Ecto neural progenitor cell (in vitro differentiated cells): ENCODE results near the gene FSHR.

Experiments used
- DNase-seq: peaks from one replicate; pipeline ENCODE4 v3.0.0-alpha.2; 2018; ENCODE audit warnings: low spot score

FSHR gene

DNA sequence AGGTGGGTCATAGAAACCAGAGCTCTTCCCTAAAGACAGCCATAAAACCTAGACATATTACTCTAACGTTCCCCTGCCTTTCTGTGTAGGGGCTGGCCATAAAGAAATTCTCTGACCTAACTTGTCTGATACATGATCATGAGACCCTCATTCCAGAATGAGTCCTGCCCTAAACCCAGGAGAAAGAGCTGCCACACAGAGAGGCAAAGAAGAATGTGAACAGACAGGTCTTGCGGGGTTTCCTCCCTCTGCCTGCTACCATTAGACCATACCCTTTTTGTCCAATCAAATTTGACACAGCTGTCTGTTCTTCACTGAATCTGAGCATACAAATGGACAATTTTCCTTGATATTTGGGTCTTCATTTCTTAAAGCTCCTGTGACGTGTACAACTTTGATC is 200.0 kb downstream of the FSHR start:
- no peak for DNase-seq

DNA sequence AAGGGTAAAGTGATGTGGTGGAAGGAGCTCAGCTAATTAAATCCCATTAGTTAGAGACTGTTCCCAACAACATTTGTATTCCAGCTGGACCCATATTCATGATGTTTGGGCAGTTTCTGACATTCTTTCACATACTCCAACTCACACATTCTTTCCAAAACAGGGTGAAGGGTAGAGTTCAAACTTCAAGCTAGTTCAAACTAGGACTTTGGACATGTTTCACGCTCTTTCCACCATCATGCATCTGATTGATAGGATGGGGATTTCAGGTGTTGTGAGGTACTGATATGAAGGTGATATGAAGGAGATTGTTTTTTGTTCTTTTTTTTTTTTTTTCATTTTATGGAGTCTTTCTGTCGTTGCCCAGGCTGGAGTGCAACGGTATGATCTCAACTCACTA is 201.7 kb downstream of the FSHR start:
- DNase-seq = no peak

DNA sequence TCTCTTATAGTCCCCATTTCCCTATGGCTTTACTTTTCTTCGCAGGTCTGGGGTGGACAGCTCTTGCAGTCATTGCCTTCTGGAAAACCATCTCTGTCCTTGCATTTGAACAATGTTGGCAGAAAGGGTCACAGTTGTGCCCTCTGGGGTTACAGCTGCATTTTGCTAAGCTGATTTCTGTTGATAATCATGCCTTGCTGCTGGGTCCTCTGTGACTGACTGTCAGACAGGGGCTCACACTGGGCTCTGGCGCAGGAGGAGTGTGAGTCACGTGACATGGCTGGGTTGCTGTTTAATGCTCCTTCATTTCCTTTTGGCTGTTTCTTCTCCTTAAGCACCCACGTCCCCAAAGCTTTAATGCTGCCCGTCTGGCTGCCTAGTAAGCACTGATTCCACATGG is 202.2 kb downstream of the FSHR start:
- no peak for DNase-seq

DNA sequence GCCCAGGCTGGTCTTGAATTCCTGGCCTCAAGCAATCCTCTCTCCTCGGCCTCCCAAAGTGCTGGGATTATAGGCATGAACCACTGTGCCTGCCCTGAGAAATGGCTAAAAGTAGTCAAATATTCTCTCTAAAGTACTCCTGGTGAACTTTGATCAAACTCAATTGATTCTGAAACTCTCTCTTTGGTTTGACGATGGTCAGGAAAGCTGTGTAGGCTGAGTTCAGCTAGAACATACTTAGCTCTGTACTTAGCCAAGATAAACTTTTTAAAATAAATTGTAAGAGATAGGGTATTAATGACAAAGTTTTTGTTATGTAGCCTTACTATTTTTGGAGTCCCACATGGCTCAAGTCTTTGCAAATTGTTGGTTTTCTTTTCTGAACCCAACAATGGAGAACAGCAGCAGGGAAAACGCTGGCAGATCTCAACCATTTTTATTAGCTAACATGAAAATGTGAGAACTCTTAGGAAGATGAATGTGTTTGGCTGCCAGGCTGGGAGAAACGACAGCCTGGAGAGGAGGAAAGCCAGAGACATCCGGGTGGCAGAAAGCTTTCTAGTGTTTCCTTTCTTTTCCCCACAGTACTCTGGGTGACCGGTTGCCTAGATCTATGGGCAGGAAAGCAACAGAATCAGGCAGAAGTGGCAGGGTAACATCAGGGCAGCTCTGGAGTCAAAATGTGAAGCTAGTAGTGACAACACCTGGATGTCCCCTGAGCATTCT is 205.8 kb downstream of the FSHR start:
- DNase-seq = no peak

DNA sequence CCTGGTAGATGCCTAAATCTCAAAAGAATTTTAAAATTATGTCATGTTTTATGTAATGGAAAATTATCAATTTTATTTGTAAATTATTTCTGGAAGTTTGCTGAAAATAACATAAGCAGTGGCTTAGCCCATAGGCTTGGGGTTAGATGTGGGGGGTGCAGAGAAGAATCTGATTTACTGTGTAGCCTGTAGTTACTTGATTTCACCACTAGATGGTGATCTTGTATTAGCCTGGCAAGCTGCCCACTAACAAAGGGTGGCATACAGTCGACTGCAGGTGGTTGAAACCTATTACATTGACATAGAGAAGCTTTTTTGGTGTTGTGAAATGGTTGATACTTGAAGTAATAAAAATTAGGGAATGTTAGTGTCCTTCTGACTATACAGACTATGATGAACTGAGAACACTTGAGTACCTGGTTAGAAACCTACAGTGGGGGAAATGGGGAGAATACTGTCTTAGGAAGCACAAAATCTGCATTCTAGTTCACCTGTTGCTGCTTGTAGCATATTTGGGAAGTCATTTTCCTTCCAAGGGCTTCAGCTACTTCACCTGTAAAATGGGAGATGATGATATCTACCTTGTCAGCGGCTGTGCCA is 207.8 kb downstream of the FSHR start:
- DNase-seq = no peak

DNA sequence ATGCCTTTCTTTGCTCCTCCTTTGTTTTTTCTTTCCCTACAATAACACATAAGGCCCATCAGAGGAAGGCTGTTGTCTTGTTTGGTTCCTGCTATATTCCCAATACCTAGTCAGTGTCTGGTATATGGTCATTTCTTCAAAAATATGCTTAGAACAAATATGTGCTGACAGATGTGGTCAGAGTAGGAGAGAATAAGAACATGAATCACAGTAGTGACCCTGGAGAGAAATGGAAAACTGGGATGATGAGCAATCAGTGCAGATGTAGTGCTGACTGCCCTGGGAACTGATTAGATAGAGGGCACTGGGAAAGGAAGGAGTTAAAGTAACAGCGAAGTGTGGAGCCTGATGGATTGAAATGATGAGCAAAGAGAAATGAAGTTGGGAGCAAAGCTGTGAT is 209.4 kb downstream of the FSHR start:
- DNase-seq = no peak

DNA sequence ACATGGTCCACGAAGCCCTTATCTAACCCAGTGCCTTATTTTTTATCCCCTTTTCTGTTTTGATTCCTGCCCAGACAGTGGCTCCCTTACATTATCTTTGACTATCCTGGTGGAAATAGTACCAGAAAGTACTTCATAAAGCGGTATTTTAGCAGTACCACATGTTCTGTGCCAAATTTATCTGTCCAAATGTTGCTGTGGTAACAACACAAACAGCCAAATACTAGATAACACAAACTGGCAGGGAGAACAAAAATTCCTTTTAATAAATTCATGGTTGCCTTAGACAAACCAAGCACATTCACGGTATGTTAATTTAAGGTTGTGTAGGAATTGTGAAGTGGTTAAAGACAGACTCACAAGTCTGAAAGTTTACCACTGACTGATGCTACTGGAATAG is 210.9 kb downstream of the FSHR start:
- DNase-seq = no peak

DNA sequence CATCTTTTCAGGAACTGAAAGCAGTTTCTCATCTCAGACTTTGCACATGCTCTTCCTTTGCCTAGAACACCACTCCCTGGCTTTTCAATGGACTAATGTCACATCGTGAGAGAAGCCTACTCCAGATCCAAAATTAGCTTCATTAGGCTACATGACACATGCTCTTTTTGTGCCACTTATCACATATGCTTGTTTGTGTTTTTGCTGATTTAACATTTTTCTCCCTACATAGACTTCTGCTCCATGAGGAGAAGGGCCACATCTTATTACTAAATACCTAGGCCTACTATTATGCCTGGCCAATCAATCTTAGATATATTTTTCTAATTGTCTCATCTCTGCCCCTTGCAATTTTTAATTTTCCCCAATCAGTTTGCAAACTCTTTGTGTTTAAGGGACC is 212.4 kb downstream of the FSHR start:
- no peak for DNase-seq

DNA sequence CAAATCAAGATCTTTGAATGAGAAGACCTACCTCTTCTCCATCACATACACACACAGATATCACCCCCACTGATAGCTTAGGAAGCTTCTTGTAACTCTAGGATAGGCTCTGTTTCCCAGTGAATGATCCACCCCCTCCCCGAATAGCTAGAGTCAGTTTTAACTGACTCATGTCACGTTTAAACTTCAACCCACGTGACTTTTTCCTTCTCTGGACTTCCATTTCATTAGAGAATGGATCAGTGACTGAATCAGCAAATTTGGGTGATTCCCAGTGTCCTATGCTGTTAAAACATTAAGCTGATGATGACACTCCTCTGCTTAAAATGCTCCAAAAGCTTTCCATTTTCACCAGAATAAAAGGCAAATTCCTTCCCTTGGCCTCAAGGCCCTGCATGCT is 212.9 kb downstream of the FSHR start:
- DNase-seq = no peak

DNA sequence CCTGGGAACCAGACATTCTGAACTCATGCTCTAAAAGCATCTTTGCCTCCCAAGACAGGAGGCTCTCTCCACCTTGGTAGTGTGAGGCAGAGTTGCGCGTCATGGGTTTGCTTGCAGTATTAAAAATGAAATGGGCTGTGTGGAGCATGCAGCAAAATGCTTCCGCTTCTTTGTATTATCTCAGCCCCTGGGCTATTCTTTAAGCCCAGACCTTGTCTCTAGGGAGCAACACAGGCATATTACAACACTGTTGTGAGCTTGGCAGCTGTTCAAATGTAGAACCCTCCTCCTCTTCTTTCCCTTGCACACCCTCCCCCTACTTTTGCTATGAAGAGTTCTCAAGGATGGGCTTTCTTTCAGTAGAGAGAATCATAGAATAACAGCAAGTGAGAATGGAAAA is 213.7 kb downstream of the FSHR start:
- no peak for DNase-seq

DNA sequence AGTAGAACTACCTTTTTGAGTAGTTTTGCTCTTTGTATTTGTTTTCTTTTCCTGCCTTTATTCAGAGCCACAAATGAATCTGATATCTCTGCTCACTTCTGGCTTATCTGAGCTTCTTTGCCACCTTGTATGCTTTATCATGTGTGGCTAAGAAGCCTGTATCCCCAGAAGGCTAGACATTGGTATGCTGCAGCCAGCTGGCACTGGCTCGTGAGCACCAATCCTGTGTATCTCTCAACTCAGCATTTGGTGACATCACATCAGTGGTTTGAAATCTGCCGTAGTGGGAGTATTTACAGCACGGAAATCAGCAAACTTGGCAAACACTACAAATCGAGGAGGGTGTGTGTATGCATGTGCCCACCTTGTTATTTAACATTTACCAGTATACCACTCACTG is 215.1 kb downstream of the FSHR start:
- DNase-seq = no peak

DNA sequence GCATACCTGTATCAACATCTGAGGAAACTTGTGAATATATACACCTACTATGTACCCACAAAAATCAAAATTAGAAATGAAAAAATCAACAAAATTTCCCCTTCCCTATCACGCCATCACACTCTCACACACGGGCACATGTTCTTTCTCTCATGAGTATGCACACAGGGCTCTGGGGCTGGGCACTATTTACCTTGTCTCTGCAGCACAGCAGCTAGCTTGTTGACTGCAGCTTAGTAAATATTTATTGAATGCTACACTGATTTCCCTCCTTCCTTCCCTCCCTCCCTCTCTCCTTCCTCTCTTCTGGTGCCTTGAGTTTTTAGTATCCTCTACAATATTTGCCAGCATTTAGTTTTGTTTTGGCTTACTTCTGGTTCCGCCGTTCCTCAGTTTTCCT is 216.1 kb downstream of the FSHR start:
- no peak for DNase-seq

DNA sequence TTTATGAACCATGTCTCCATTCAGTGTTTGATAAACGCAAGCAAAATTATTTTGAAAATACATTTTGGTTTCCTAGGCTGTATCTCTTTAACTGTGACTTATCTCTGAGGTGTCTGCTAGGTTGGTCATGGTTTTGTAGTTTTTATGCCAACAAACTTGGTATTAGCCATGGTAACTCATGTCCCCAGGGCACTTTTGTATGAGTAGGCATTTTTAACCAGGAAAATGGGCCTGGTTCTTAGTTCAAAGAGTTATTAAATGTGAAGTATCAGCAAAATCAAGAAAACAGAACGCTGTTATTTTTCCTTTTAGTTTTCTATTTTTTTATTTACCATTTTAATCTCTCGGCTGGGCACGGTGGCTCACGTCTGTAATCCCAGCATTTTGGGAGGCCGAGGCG is 219.5 kb downstream of the FSHR start:
- DNase-seq = no peak

DNA sequence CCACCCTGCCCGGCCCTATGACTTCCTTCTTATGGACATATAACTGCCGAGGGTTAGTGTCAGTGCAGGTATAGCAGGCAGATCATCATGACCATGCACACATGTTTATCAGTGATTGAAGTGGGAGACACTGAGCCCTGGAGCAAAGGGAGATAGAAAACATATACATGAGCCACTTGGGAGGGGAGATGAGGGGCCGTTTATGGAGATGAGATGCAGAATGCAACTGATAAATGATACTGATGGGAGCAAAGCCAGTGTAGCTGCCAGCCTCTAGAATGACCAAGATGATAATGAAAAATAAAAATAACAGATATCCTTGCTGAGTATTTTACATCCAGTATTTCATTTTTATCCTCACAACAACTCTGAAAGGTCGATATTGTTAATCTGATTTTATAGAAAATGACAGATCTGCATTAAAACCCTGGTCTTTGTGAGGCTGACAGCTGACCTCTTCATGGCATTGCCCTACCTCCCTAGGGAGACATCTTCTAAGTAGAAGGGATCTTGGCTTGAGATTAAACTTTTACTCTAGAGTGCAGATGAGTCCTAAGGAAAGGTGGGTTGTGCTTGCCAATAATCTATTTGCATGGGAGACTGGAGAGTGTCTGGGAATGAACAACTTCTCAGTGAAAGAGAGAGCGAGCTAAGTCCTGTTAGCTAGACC is 220.4 kb downstream of the FSHR start:
- no peak for DNase-seq

DNA sequence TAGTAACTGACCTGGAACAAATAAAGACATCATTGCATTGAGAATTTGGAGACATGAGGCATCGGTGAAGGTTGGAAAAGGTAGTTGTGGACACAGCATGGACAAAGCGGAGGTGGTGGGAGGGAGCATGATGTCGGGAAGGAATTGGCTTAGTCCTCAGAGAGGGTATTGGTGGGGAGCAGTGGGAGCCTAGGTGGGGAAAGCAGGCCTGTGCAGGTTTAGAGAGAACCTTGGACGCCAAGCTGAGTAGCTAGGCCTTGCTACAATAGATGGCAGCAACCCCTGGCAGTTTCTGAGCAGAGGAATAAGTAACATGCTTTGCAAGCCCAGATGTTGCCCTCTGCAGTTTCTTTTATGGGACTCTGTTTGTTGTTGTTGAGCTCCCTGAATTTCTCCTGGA is 221.6 kb downstream of the FSHR start:
- no peak for DNase-seq

DNA sequence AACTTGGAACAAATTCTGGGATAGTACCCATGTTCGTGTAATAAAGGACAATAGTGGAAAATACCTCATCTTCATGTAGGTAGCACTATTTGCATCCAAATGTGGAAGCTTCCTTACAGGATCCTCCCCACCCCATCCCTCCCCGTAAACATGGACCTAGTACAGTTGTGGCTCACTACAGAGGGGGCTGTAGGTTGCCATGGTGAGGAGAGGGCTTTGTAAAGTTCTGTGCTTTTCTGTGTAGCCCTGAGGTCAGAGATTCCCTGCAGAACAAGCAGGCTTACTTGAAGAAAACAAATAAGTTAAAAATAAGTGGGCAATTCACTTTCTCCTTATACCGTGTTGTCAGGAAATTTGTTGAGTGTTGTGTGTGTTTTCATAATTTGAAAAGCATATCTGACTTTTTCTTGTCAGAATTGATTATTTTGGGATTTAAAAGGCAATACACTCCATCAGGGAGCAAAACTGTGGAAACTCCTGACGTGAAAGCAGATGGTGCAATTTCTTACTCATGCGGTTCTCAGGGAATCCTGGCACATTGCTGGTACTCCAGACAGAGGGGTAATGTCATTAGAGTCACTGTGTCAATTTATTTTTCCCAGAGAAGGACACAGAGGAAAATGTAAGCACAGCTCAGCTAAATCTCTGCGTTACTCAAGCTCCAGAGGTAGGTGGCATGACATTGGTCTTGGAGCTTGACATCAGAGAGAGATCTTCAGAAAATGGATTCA is 224.6 kb downstream of the FSHR start:
- DNase-seq = no peak

DNA sequence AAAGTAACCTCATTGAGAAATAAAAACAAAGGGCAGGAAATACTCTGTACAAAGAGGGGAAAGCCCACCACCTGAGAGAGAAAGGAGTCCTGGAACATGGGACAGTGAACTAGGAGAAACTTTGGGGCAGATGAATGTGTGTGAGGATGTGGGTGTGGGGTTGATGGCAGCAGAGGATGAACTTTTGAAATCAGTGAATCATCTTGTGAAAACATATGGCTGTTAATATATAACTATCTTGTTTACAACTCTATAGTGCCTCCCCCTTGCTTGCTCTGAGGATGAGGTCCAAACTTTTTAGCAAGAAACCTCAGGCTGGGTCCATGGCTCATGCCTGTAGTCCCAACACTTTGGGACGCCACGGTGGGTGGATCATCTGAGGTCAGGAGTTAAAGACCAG is 227.0 kb downstream of the FSHR start:
- no peak for DNase-seq

DNA sequence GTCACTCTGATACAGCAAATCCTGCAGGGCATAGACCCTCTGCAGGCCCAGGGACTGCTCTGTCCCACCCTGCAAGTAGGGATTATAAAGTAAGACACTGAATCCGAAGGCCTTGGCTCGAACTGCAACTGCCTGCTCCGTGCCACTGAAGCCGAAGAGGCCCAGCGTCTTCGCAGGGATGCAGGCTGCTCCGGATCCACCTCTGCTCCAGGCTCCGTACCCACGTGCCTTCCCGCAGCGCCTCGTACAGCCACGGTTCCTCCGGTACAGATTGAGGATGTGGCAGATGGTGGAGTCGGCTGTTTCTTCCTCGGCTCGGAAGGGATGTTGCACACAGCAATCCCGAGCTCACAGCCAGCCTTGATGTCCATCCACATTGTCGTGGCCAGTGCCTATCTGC is 238.4 kb downstream of the FSHR start:
- DNase-seq = no peak

DNA sequence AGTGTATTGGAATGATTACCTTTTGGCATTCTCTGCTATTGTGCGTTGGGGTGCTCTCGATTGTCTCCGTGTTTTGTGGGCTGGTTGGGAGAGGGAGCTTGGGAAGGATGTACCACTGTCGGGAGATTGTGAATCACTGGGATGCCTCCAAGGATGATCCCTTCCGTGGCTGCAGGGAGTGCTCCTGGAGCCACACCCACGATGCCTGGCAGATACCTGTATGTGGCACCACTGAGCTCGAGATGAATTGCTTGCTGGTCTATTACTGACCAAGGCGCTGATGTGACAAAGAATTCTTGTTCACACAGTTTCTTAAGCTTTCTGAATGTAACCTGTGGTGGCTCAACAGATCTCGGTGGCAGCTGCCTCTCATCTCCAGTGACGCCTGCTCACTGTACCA is 239.1 kb downstream of the FSHR start:
- DNase-seq = no peak

DNA sequence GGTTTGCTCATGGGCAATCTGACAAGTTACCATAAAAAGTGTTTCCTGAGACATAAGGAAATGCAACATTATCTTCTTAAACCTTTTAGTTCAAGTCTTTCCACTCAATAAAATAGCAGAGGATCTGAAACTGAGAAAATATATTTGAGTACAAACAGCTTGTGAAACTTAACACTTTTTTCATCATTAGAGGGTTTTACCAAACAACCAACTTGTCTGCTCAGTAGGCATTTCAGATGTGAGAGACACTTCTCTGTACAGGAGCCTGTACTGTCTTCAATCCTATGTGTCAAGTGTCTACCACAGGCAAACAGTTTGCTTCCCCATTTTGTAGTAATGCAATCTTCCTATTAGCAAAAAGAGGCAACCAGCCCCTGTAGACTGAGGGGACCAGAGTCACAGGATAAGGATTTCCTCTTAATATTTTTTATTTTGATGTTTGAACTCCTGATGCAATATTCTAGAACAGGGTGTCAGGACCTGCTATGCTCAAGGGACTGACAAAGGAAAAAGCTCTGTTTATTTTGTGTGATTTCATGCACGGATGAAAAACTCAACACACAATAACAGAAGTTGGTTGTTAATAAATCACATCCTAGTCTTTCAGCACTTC is 239.7 kb downstream of the FSHR start:
- DNase-seq = no peak
